K562 (cell line): ENCODE data around the gene DUSP16. TPM values are rescaled to one million over a fixed set of nuclear protein-coding genes. Genes with fewer than 3 reads are reported as not detected.

Source experiments
- ATAC-seq: fragments of 200-7000 bp; cut with Tn5 transposase; 3 replicates; pipeline ENCODE4 v1.9.1; 2020; ENCODE audit warnings: moderate library complexity
- BruUV-seq: library from RNA; stranded (reverse); fragments of 400-500 nt; replicated peaks from 2 replicates; lab custom pipeline; 2021; lab: Mats Ljungman, UMichigan
- CTCF ChIA-PET: fragments of 300-600 bp; formaldehyde crosslinking; extraction: SDS; loops from one replicate; lab custom pipeline; 2021; ENCODE audit warnings: low intra/inter-chr PET ratio; lab: Yijun Ruan, JAX
- POLR2A ChIA-PET: fragments of 300-600, 350-650 bp; sonication (Branson Sonifier 250); formaldehyde crosslinking; extraction: SDS; loops from one replicate; lab custom pipeline; 2021; ENCODE audit warnings: antibody characterized with exemption, inconsistent platforms; lab: Yijun Ruan, JAX
- DNase-seq, 4 experiments: peaks; one replicate each; pipeline versions ENCODE4 v3.0.0 to v3.0.0-alpha.2; 2011 to 2018; ENCODE audit warnings: low spot score in 3 of 4, mixed read lengths in 3 of 4; ENCODE audit errors: extremely low read depth in 1 of 4
- FAIRE-seq: peaks from 2 replicates; lab custom pipeline; 2011; peaks lifted over from hg19 to GRCh38; lab: Jason Lieb, UNC
- H2AFZ ChIP-seq: 2 replicates; pipeline ENCODE4 v1.6.0; 2011; ENCODE audit warnings: low read depth, low read length, control low read depth, inconsistent platforms
- H3K27ac ChIP-seq: fragments of 200-600 bp; 3 replicates; pipeline ENCODE4 v1.8.0; 2011; ENCODE audit warnings: low read depth, mild to moderate bottlenecking, control low read depth, inconsistent platforms, low read length, moderate library complexity, mixed read lengths; ENCODE audit errors: extremely low read depth
- H3K27me3 ChIP-seq, 2 experiments: fragments of 300-600 bp in 1 of 2; 2 replicates in 1 of 2; 3 replicates in 1 of 2; pipeline versions ENCODE4 v1.6.0 to v1.8.0; 2011; ENCODE audit warnings: inconsistent platforms in 2 of 2, low read length in 2 of 2, mild to moderate bottlenecking in 1 of 2, mixed read lengths in 1 of 2, moderate library complexity in 1 of 2; ENCODE audit not compliant: control insufficient read depth in 2 of 2, insufficient read depth in 2 of 2
- H3K36me3 ChIP-seq: fragments of 300-600 bp; 3 replicates; pipeline ENCODE4 v1.8.0; 2011; ENCODE audit warnings: mild to moderate bottlenecking, low read length, inconsistent platforms; ENCODE audit not compliant: control insufficient read depth, insufficient read depth
- H3K4me1 ChIP-seq, 2 experiments: fragments of 200-600 bp in 1 of 2; replicated peaks in 1 of 2; 2 replicates in 1 of 2; 3 replicates in 1 of 2; pipeline versions ENCODE4 v1.5.1 to v1.8.0; 2011; ENCODE audit warnings: inconsistent platforms in 2 of 2, low read length in 2 of 2, mild to moderate bottlenecking in 1 of 2, mixed read lengths in 1 of 2, moderate library complexity in 1 of 2; ENCODE audit not compliant: control insufficient read depth in 2 of 2, insufficient read depth in 2 of 2
- H3K4me2 ChIP-seq: 2 replicates; pipeline ENCODE4 v1.6.1; 2011; ENCODE audit warnings: low read length, control low read depth, inconsistent platforms, mixed read lengths; ENCODE audit not compliant: insufficient read depth
- H3K4me3 ChIP-seq: fragments of 200-600 bp; sonication (generic), shearing (Covaris generic); 2 replicates; pipeline ENCODE4 v1.5.1; 2016; ENCODE audit warnings: control low read depth, inconsistent platforms
- H3K79me2 ChIP-seq: fragments of 200-600 bp; 3 replicates; pipeline ENCODE4 v1.8.0; 2011; ENCODE audit warnings: low read length, inconsistent platforms; ENCODE audit not compliant: control insufficient read depth, insufficient read depth
- H3K9ac ChIP-seq, 2 experiments: 2 replicates each; pipeline versions ENCODE4 v1.6.0 to v1.6.1; 2011; ENCODE audit warnings: low read depth in 2 of 2, low read length in 2 of 2, control low read depth in 1 of 2, inconsistent platforms in 1 of 2, mild to moderate bottlenecking in 1 of 2, mixed read lengths in 1 of 2; ENCODE audit not compliant: insufficient read depth in 1 of 2
- H3K9me1 ChIP-seq: one replicate; pipeline ENCODE4 v1.6.0; 2011; ENCODE audit warnings: inconsistent platforms, mild to moderate bottlenecking, low read length, moderate library complexity; ENCODE audit not compliant: control insufficient read depth, insufficient read depth
- H3K9me3 ChIP-seq: replicated peaks from 2 replicates; pipeline ENCODE4 v1.5.1; 2011; ENCODE audit warnings: low read depth, low read length, inconsistent platforms; ENCODE audit not compliant: control insufficient read depth, insufficient read depth
- H4K20me1 ChIP-seq: replicated peaks from 2 replicates; pipeline ENCODE4 v1.6.1; 2011; ENCODE audit warnings: low read length, inconsistent platforms, mixed read lengths; ENCODE audit not compliant: control insufficient read depth, insufficient read depth
- AFF1 ChIP-seq, 2 experiments: fragments of 450-650 bp; IDR thresholded peaks; 2 replicates each; pipeline ENCODE4 v1.6.1; 2018; ENCODE audit warnings: mild to moderate bottlenecking in 2 of 2, low read depth in 1 of 2; ENCODE audit not compliant: partially characterized antibody in 2 of 2
- ATF7 ChIP-seq: fragments of 450-650 bp; IDR thresholded peaks from 2 replicates; pipeline ENCODE4 v1.7.1; 2014; ENCODE audit warnings: mild to moderate bottlenecking, moderate library complexity
- CEBPB ChIP-seq: fragments of 450-650 bp; IDR thresholded peaks from 2 replicates; pipeline ENCODE4 v1.6.1; 2016; ENCODE audit warnings: missing genetic modification characterization, missing compliant biosample characterization
- CEBPG ChIP-seq, 3 experiments: fragments of 200-800 bp in 1 of 3; sonication (Bioruptor generic) in 1 of 3; sonication (generic) in 1 of 3; formaldehyde crosslinking in 1 of 3; IDR thresholded peaks in 2 of 3; conservative IDR thresholded peaks in 1 of 3; 2 replicates each; pipeline versions ENCODE4 v1.6.1 to v1.8.0; 2016 to 2022; ENCODE audit warnings: missing compliant biosample characterization in 2 of 3, missing genetic modification characterization in 2 of 3, mild to moderate bottlenecking in 1 of 3, missing genetic modification reagents in 1 of 3
- ELK1 ChIP-seq: sonication (generic); formaldehyde crosslinking; IDR thresholded peaks from 2 replicates; pipeline ENCODE4 v1.8.1; 2022; ENCODE audit warnings: missing genetic modification reagents
- EP400 ChIP-seq: fragments of 450-650 bp; IDR thresholded peaks from 2 replicates; pipeline ENCODE4 v1.6.1; 2017; ENCODE audit warnings: antibody characterized with exemption, mild to moderate bottlenecking, moderate library complexity
- GTF2B ChIP-seq: IDR thresholded peaks from 2 replicates; pipeline ENCODE4 v1.6.1; 2011; ENCODE audit not compliant: insufficient read length; ENCODE audit errors: extremely low read depth
- HDGF ChIP-seq: fragments of 450-650 bp; IDR thresholded peaks from 2 replicates; pipeline ENCODE4 v1.6.1; 2016
- JUNB ChIP-seq: fragments of 450-650 bp; formaldehyde crosslinking; conservative IDR thresholded peaks from 2 replicates; pipeline ENCODE4 v1.4.0; 2020; ENCODE audit warnings: mild to moderate bottlenecking
- NFATC3 ChIP-seq: fragments of 450-650 bp; IDR thresholded peaks from 2 replicates; pipeline ENCODE4 v1.6.1; 2017; ENCODE audit warnings: mild to moderate bottlenecking
- PHF21A ChIP-seq: fragments of 450-650 bp; IDR thresholded peaks from 2 replicates; pipeline ENCODE4 v1.6.1; 2017; ENCODE audit warnings: low read depth, borderline replicate concordance
- ZNF41 ChIP-seq: fragments of 250-450 bp; sonication (Bioruptor Pico); conservative IDR thresholded peaks from 2 replicates; pipeline ENCODE4 v1.4.0; 2020; ENCODE audit warnings: mild to moderate bottlenecking
- ZNF511 ChIP-seq: sonication (generic); formaldehyde crosslinking; IDR thresholded peaks from 2 replicates; pipeline ENCODE4 v1.8.0; 2022; ENCODE audit warnings: mild to moderate bottlenecking, missing genetic modification reagents
- ZNF76 ChIP-seq: fragments of 250-450 bp; sonication (Bioruptor Pico); IDR thresholded peaks from 2 replicates; pipeline ENCODE4 v1.4.0; 2020; ENCODE audit warnings: mild to moderate bottlenecking, moderate library complexity, borderline replicate concordance
- WGBS: fragments of 100-300 bp; shearing (Covaris generic); methylation state at CpG from one replicate; pipeline ENCODE4 v1.1.6; 2016; ENCODE audit warnings: low coverage, mixed read lengths; ENCODE audit not compliant: insufficient coverage; ENCODE audit errors: missing lambda C conversion rate; 5-methylcytosine and 5-hydroxymethylcytosine counted together
- in situ Hi-C: fragments of 300-500 bp; cut with MboI; formaldehyde crosslinking; loops from 4 replicates; pipeline ENCODE4 v1.15.0; 2018; ENCODE audit warnings: inconsistent platforms, mixed read lengths
- intact Hi-C: fragments of 100-400 bp; cut with micrococcal nuclease; formaldehyde crosslinking; loops from 2 replicates; pipeline ENCODE4 v1.14.2; 2022
- polyA plus RNA-seq, 8 experiments: library from polyadenylated mRNA; depleted of rRNA in 4 of 8; stranded (reverse) in 5 of 8; unstranded in 3 of 8; fragments of >200 nt; fragmentation: Nextera tagmentation in 2 of 8; fragmentation: Illumina TruSeq in 1 of 8; extraction: Ambion mirVana in 2 of 8; extraction: Trizol in 1 of 8; gene quantifications; 2 replicates each; pipeline versions ENCODE4 v1.2.1 to v1.2.3, GENCODE V29; 2011 to 2014; ENCODE audit warnings: inconsistent platforms in 1 of 8, missing spikeins in 1 of 8
- total RNA-seq, 7 experiments: library from RNA; depleted of rRNA in 6 of 7; stranded (reverse); fragments of >200 nt in 6 of 7; fragmentation: Illumina TruSeq in 2 of 7; extraction: Trizol in 2 of 7; gene quantifications; 2 replicates each; pipeline versions ENCODE4 v1.2.1 to v1.2.3, GENCODE V29; 2011 to 2021; ENCODE audit warnings: low replicate concordance in 1 of 7

Gene DUSP16
- total and polyA plus RNA-seq, 9 of the 15 experiments (the other 6 are each of a cell fraction or from before 2014, with no cell fraction given), result 0.70 to 12.3 (median 5.7) TPM

- in situ Hi-C loops, result no loop called here
- H3K27ac ChIP-seq, result no peak overlapping the region
These were observed 115.9 kb downstream of the DUSP16 start for GRCh38 chr12:12446786-12447185.

More at GRCh38 chr12:12446786-12447185, 115.9 kb downstream of the DUSP16 start:
- H3K36me3 ChIP-seq, result no peaks in the 10 kb centered on the region
- POLR2A ChIA-PET, result interaction anchor here (0.7 kb wide), 1 partner anchor 71 kb away, joined by 3 read pairs; no protein-coding TSS in a partner anchor
- FAIRE-seq, result no peak
- no peak overlapping the region for H3K9ac ChIP-seq
- no peak for DNase-seq
- TF ChIP-seq CEBPB (tag) (no peak), PHF21A (no peak), EP400 (no peak), ATF7 (no peak), ELK1 (CRISPR knock-in tag) (no peak), GTF2B (no peak), NFATC3 (no peak), ZNF76 (CRISPR knock-in tag) (no peak), AFF1 (IDR thresholded peaks at IDR 0.05; ENCODE audit: low read depth in 1 of 2, partially characterized antibody in 2 of 2) (no peak), JUNB (CRISPR knock-in tag) (no peak), ZNF41 (CRISPR knock-in tag) (no peak), ZNF511 (CRISPR knock-in tag) (no peak), HDGF (no peak), CEBPG (CRISPR knock-in tag; IDR thresholded peaks at IDR 0.05) (no peak), CEBPG (tag; conservative IDR thresholded peaks at IDR 0.05 in 1 of 2, IDR thresholded peaks at IDR 0.05 in 1 of 2) (no peak)
- CTCF ChIA-PET, result no interaction called here
- WGBS, result 84% methylated on average over 3 of the region's 3 CpGs
- H3K4me3 ChIP-seq, result no peak overlapping the region
- H3K9me1 ChIP-seq, result no peaks in the 10 kb centered on the region
- H3K4me1 ChIP-seq, result peaks cover 0 to 10% of the 10 kb centered on the region in 2 experiments; a peak in 3 of 5 replicates
- 0 out of 2 replicates have a peak, but pooled peaks cover 3% of the 10 kb centered on the region for H4K20me1 ChIP-seq
- H3K4me2 ChIP-seq, result no peak overlapping the region
- no peaks in the 10 kb centered on the region for H3K9me3 ChIP-seq
- intact Hi-C loops, result no loop called here
- no peaks in the 10 kb centered on the region for H3K79me2 ChIP-seq
- no peak for ATAC-seq
- H3K27me3 ChIP-seq, result no peaks in the 10 kb centered on the region
- BruUV-seq, result no TSS peak
- no peak overlapping the region for H2AFZ ChIP-seq
